ENCODE data around the gene PLA2G12A. TPM values are rescaled to one million over a fixed set of nuclear protein-coding genes. Genes with fewer than 3 reads are reported as not detected.
A peak's percentile ranks its signal among the peaks of the same experiment; 100 is the strongest.

Gene PLA2G12A
- total and polyA plus RNA-seq, 9 of the 15 experiments (the other 6 are each of a cell fraction or from before 2014, with no cell fraction given) = 24.2 to 226 (median 80.5) TPM

DNA sequence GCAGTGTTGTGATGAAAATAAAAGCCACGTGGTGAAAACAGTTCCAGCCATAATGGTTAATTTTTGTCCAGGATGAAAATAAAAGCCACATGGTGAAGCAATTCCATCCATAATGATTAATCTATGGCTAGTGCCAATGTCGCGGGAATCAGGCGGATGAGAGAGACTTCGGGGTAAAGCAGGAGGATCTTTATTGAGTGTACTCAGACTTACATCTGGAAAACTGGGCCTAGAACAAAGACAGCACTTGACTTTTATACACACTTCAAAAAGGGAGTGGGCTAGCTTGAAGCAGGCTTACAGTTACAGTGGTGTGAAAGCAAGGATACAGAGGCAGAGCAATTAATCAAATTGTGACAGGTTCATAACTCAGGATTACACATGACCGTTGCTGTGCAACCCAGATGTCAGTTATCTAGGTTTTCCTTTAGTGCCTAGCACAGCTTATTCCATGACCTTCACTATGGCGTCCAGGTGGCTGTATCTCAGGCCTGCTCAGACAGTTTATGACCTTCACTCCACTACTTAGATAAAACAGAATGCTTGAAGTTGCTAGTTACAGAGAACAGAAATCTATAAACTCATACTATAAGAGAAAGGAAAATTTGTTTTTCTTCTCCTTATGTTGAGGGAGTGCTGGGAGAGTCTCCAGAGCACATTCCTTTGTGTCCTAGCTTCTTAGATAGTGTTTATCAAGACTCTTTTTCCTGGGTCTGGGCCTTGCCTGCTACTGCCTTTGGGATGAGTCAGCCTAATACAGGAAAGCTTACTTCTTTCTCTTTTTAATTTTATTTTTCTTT is 5.9 kb upstream of the PLA2G12A start (continued):
- TF ChIP-seq, protein P1, sequence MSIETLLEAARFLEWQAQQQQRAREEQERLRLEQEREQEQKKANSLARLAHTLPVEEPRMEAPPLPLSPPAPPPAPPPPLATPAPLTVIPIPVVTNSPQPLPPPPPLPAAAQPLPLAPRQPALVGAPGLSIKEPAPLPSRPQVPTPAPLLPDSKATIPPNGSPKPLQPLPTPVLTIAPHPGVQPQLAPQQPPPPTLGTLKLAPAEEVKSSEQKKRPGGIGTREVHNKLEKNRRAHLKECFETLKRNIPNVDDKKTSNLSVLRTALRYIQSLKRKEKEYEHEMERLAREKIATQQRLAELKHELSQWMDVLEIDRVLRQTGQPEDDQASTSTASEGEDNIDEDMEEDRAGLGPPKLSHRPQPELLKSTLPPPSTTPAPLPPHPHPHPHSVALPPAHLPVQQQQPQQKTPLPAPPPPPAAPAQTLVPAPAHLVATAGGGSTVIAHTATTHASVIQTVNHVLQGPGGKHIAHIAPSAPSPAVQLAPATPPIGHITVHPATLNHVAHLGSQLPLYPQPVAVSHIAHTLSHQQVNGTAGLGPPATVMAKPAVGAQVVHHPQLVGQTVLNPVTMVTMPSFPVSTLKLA (conservative IDR thresholded peaks at IDR 0.05) = peak in 1 of 2 experiments; percentile 51; a peak in 3 of 4 replicates
- TF ChIP-seq SP1 (CRISPR knock-in tag; IDR thresholded peaks at IDR 0.05) (0 out of 2 replicates have a peak, but pooled peaks have one; percentile 32), RBM34 (IDR thresholded peaks at IDR 0.05; ENCODE audit: borderline replicate concordance, insufficient read depth, low read length) (no peak), NCOA1 (IDR thresholded peaks at IDR 0.05; ENCODE audit: low read depth) (peak; percentile 33; the same call in 1 of the 2 replicates), TAF7 (tag; IDR thresholded peaks at IDR 0.05) (no peak), FOXK2 (conservative IDR thresholded peaks at IDR 0.05 in 1 of 2, IDR thresholded peaks at IDR 0.05 in 1 of 2; ENCODE audit: low read depth in 2 of 2) (0 out of 4 replicates have a peak, but pooled peaks of 1 of the 2 experiments have one; percentile 33), TAL1 (IDR thresholded peaks at IDR 0.05) (peak; percentile 58), CBFA2T3 (IDR thresholded peaks at IDR 0.05) (peak; percentile 88), TBL1XR1 (IDR thresholded peaks at IDR 0.05; ENCODE audit: low read length in 2 of 2) (0 out of 4 replicates have a peak, but pooled peaks of 1 of the 2 experiments have one; percentile 9), MAFG (tag; conservative IDR thresholded peaks at IDR 0.05) (peak; percentile 10; the same call in 1 of the 2 replicates), YBX1 (IDR thresholded peaks at IDR 0.05) (no peak)
- TF ChIP-seq, protein P2, sequence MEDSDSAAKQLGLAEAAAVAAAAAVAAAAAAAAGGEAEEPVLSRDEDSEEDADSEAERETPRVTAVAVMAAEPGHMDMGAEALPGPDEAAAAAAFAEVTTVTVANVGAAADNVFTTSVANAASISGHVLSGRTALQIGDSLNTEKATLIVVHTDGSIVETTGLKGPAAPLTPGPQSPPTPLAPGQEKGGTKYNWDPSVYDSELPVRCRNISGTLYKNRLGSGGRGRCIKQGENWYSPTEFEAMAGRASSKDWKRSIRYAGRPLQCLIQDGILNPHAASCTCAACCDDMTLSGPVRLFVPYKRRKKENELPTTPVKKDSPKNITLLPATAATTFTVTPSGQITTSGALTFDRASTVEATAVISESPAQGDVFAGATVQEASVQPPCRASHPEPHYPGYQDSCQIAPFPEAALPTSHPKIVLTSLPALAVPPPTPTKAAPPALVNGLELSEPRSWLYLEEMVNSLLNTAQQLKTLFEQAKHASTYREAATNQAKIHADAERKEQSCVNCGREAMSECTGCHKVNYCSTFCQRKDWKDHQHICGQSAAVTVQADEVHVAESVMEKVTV (CRISPR knock-in tag; IDR thresholded peaks at IDR 0.05) = no peak
- TF ChIP-seq, protein P3, sequence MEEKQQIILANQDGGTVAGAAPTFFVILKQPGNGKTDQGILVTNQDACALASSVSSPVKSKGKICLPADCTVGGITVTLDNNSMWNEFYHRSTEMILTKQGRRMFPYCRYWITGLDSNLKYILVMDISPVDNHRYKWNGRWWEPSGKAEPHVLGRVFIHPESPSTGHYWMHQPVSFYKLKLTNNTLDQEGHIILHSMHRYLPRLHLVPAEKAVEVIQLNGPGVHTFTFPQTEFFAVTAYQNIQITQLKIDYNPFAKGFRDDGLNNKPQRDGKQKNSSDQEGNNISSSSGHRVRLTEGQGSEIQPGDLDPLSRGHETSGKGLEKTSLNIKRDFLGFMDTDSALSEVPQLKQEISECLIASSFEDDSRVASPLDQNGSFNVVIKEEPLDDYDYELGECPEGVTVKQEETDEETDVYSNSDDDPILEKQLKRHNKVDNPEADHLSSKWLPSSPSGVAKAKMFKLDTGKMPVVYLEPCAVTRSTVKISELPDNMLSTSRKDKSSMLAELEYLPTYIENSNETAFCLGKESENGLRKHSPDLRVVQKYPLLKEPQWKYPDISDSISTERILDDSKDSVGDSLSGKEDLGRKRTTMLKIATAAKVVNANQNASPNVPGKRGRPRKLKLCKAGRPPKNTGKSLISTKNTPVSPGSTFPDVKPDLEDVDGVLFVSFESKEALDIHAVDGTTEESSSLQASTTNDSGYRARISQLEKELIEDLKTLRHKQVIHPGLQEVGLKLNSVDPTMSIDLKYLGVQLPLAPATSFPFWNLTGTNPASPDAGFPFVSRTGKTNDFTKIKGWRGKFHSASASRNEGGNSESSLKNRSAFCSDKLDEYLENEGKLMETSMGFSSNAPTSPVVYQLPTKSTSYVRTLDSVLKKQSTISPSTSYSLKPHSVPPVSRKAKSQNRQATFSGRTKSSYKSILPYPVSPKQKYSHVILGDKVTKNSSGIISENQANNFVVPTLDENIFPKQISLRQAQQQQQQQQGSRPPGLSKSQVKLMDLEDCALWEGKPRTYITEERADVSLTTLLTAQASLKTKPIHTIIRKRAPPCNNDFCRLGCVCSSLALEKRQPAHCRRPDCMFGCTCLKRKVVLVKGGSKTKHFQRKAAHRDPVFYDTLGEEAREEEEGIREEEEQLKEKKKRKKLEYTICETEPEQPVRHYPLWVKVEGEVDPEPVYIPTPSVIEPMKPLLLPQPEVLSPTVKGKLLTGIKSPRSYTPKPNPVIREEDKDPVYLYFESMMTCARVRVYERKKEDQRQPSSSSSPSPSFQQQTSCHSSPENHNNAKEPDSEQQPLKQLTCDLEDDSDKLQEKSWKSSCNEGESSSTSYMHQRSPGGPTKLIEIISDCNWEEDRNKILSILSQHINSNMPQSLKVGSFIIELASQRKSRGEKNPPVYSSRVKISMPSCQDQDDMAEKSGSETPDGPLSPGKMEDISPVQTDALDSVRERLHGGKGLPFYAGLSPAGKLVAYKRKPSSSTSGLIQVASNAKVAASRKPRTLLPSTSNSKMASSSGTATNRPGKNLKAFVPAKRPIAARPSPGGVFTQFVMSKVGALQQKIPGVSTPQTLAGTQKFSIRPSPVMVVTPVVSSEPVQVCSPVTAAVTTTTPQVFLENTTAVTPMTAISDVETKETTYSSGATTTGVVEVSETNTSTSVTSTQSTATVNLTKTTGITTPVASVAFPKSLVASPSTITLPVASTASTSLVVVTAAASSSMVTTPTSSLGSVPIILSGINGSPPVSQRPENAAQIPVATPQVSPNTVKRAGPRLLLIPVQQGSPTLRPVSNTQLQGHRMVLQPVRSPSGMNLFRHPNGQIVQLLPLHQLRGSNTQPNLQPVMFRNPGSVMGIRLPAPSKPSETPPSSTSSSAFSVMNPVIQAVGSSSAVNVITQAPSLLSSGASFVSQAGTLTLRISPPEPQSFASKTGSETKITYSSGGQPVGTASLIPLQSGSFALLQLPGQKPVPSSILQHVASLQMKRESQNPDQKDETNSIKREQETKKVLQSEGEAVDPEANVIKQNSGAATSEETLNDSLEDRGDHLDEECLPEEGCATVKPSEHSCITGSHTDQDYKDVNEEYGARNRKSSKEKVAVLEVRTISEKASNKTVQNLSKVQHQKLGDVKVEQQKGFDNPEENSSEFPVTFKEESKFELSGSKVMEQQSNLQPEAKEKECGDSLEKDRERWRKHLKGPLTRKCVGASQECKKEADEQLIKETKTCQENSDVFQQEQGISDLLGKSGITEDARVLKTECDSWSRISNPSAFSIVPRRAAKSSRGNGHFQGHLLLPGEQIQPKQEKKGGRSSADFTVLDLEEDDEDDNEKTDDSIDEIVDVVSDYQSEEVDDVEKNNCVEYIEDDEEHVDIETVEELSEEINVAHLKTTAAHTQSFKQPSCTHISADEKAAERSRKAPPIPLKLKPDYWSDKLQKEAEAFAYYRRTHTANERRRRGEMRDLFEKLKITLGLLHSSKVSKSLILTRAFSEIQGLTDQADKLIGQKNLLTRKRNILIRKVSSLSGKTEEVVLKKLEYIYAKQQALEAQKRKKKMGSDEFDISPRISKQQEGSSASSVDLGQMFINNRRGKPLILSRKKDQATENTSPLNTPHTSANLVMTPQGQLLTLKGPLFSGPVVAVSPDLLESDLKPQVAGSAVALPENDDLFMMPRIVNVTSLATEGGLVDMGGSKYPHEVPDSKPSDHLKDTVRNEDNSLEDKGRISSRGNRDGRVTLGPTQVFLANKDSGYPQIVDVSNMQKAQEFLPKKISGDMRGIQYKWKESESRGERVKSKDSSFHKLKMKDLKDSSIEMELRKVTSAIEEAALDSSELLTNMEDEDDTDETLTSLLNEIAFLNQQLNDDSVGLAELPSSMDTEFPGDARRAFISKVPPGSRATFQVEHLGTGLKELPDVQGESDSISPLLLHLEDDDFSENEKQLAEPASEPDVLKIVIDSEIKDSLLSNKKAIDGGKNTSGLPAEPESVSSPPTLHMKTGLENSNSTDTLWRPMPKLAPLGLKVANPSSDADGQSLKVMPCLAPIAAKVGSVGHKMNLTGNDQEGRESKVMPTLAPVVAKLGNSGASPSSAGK (IDR thresholded peaks at IDR 0.05) = peak; percentile 65

Measured in K562 (cell line).